GM12878 (cell line): ENCODE results near the gene NEK7. TPM values are rescaled to one million over a fixed set of nuclear protein-coding genes. Genes with fewer than 3 reads are reported as not detected.

ENCODE experiments used
- BCL3 ChIP-seq: IDR thresholded peaks from 2 replicates; pipeline ENCODE4 v1.6.1; 2011; ENCODE audit warnings: borderline replicate concordance, low read depth, mild to moderate bottlenecking, moderate library complexity, low read length; ENCODE audit not compliant: insufficient read depth, poor library complexity, severe bottlenecking
- BCLAF1 ChIP-seq: fragments of 450-650 bp; IDR thresholded peaks from 2 replicates; pipeline ENCODE4 v1.6.1; 2017; ENCODE audit warnings: antibody characterized with exemption, mild to moderate bottlenecking, moderate library complexity
- CHD1 ChIP-seq: IDR thresholded peaks from 2 replicates; pipeline ENCODE4 v1.6.1; 2012; ENCODE audit warnings: low read depth, low read length, improper control_type of control experiment
- CHD2 ChIP-seq: IDR thresholded peaks from 2 replicates; pipeline ENCODE4 v1.6.1; 2011; ENCODE audit warnings: low read depth, low read length, improper control_type of control experiment, borderline replicate concordance
- CHD4 ChIP-seq: fragments of 200-600 bp; sonication (generic); IDR thresholded peaks from 2 replicates; pipeline ENCODE4 v1.6.1; 2016; ENCODE audit warnings: mild to moderate bottlenecking
- CREM ChIP-seq: IDR thresholded peaks from 2 replicates; pipeline ENCODE4 v1.6.1; 2014; ENCODE audit warnings: antibody characterized with exemption, low read depth
- EP300 ChIP-seq, 2 experiments: fragments of 150-350 bp in 1 of 2; IDR thresholded peaks; 2 replicates each; pipeline ENCODE4 v1.6.1; 2011 to 2012; ENCODE audit warnings: low read depth in 2 of 2, low read length in 2 of 2, borderline replicate concordance in 1 of 2, improper control_type of control experiment in 1 of 2, inconsistent platforms in 1 of 2; ENCODE audit not compliant: control insufficient read depth in 1 of 2
- FOXK2 ChIP-seq: fragments of 450-650 bp; IDR thresholded peaks from 2 replicates; pipeline ENCODE4 v1.6.1; 2017; ENCODE audit warnings: mild to moderate bottlenecking, moderate library complexity
- FOXM1 ChIP-seq: IDR thresholded peaks from 2 replicates; pipeline ENCODE4 v1.6.1; 2012; ENCODE audit warnings: low read depth, mild to moderate bottlenecking, inconsistent platforms, low read length, moderate library complexity
- IKZF2 ChIP-seq, 2 experiments: fragments of 450-650 bp; IDR thresholded peaks; 2 replicates each; pipeline ENCODE4 v1.6.1; 2017; ENCODE audit warnings: mild to moderate bottlenecking in 2 of 2, moderate library complexity in 2 of 2
- JUNB ChIP-seq: IDR thresholded peaks from 2 replicates; pipeline ENCODE4 v1.6.1; 2016; ENCODE audit warnings: antibody characterized with exemption, mild to moderate bottlenecking
- KDM1A ChIP-seq: fragments of 200-600 bp; sonication (generic); IDR thresholded peaks from 2 replicates; pipeline ENCODE4 v1.6.1; 2016; ENCODE audit warnings: borderline replicate concordance
- MYB ChIP-seq: fragments of 150-350 bp; IDR thresholded peaks from 2 replicates; pipeline ENCODE4 v1.6.1; 2014; ENCODE audit warnings: mild to moderate bottlenecking, low read depth, low read length, borderline replicate concordance
- NFXL1 ChIP-seq: fragments of 450-650 bp; IDR thresholded peaks from 2 replicates; pipeline ENCODE4 v1.6.1; 2017; ENCODE audit warnings: antibody characterized with exemption, mild to moderate bottlenecking, borderline replicate concordance
- NR2F1 ChIP-seq: fragments of 450-650 bp; conservative IDR thresholded peaks from 2 replicates; pipeline ENCODE4 v1.6.1; 2017; ENCODE audit warnings: mild to moderate bottlenecking
- PAX5 ChIP-seq: IDR thresholded peaks from 2 replicates; pipeline ENCODE4 v1.6.1; 2011; ENCODE audit warnings: low read depth, low read length, borderline replicate concordance
- PML ChIP-seq: IDR thresholded peaks from 2 replicates; pipeline ENCODE4 v1.6.1; 2012; ENCODE audit warnings: low read length, inconsistent platforms
- RCOR1 ChIP-seq: conservative IDR thresholded peaks from 2 replicates; pipeline ENCODE4 v1.6.1; 2012; ENCODE audit warnings: low read depth, low read length, improper control_type of control experiment
- RUNX3 ChIP-seq: IDR thresholded peaks from 2 replicates; pipeline ENCODE4 v1.6.1; 2012; ENCODE audit warnings: low read length, inconsistent platforms
- SIX5 ChIP-seq: IDR thresholded peaks from 2 replicates; pipeline ENCODE4 v1.6.1; 2011; ENCODE audit warnings: mild to moderate bottlenecking, low read depth, low read length, moderate library complexity; ENCODE audit not compliant: severe bottlenecking
- TCF12 ChIP-seq: IDR thresholded peaks from 2 replicates; pipeline ENCODE4 v1.6.1; 2011; ENCODE audit warnings: low read depth, mild to moderate bottlenecking, low read length
- ZBED1 ChIP-seq: IDR thresholded peaks from 2 replicates; pipeline ENCODE4 v1.6.1; 2016; ENCODE audit warnings: borderline replicate concordance
- ZBTB11 ChIP-seq: fragments of 450-650 bp; formaldehyde crosslinking; IDR thresholded peaks from 2 replicates; pipeline ENCODE4 v1.5.0; 2022; ENCODE audit warnings: mild to moderate bottlenecking, missing genetic modification characterization
- polyA plus RNA-seq, 11 experiments: library from polyadenylated mRNA; depleted of rRNA in 4 of 11; unstranded in 6 of 11; stranded (reverse) in 5 of 11; fragments of >200 nt; fragmentation: Nextera tagmentation in 4 of 11; fragmentation: Illumina TruSeq in 1 of 11; extraction: Ambion mirVana in 4 of 11; extraction: Trizol in 1 of 11; gene quantifications; 1 replicate in 1 of 11; 2 replicates in 10 of 11; pipeline versions ENCODE4 v1.2.1 to v1.2.3, GENCODE V29; 2011 to 2016; ENCODE audit warnings: inconsistent platforms in 2 of 11, missing spikeins in 2 of 11, low read depth in 1 of 11
- total RNA-seq, 4 experiments: library from RNA; depleted of rRNA in 3 of 4; stranded (reverse); fragments of >200 nt in 3 of 4; fragmentation: Illumina TruSeq in 1 of 4; extraction: Trizol in 1 of 4; gene quantifications; 2 replicates each; pipeline versions ENCODE4 v1.2.1 to v1.2.3, GENCODE V29; 2013 to 2021

NEK7 gene
- total and polyA plus RNA-seq, 10 of the 15 experiments (the other 5 are each of a cell fraction or from before 2014, with no cell fraction given) = 9.4 to 77.7 (median 24.0) TPM

GRCh38 chr1:198158735-198159589, 2.2 kb downstream of the NEK7 start (continued):
- TF ChIP-seq PML (peak; percentile 96), PAX5 (no peak), MYB (no peak), FOXM1 (no peak), NR2F1 (no peak), BCLAF1 (no peak), RCOR1 (no peak), CHD4 (no peak), FOXK2 (no peak), BCL3 (no peak), JUNB (no peak), TCF12 (no peak), ZBTB11 (no peak), NFXL1 (no peak), ZBED1 (no peak), CREM (no peak; the same call in 1 of the 2 replicates), IKZF2 (IDR thresholded peaks at IDR 0.05) (peak; percentile 71 to 72; a peak in 3 of 4 replicates), EP300 (IDR thresholded peaks at IDR 0.05; ENCODE audit: borderline replicate concordance in 1 of 2, control insufficient read depth in 1 of 2, low read depth in 2 of 2, low read length in 2 of 2) (no peak), CHD2 (0 out of 2 replicates have a peak, but pooled peaks have one; percentile 31), KDM1A (no peak), RUNX3 (peak; percentile 70), CHD1 (no peak), SIX5 (no peak)
